Osteocyte (in vitro differentiated cells): Measurements from ENCODE around the gene SELENOS. TPM values are rescaled to one million over a fixed set of nuclear protein-coding genes. Genes with fewer than 3 reads are reported as not detected.

Experiments used
- DNase-seq: peaks from one replicate; pipeline ENCODE4 v3.0.0; 2021; ENCODE audit warnings: mixed read lengths; ENCODE audit not compliant: unreplicated experiment; ENCODE audit errors: extremely low spot score
- H3K27ac Mint-ChIP-seq: one replicate; pipeline ENCODE4 v1.8.0; 2021; ENCODE audit warnings: mild to moderate bottlenecking, mixed read lengths; ENCODE audit not compliant: unreplicated experiment
- H3K27me3 Mint-ChIP-seq: one replicate; pipeline ENCODE4 v1.8.0; 2021; ENCODE audit warnings: mixed read lengths; ENCODE audit not compliant: unreplicated experiment
- H3K36me3 Mint-ChIP-seq: one replicate; pipeline ENCODE4 v1.8.0; 2021; ENCODE audit warnings: mixed read lengths; ENCODE audit not compliant: unreplicated experiment
- H3K4me1 Mint-ChIP-seq: one replicate; pipeline ENCODE4 v1.8.0; 2021; ENCODE audit warnings: mixed read lengths; ENCODE audit not compliant: unreplicated experiment
- H3K4me3 Mint-ChIP-seq: one replicate; pipeline ENCODE4 v1.8.0; 2021; ENCODE audit warnings: mild to moderate bottlenecking, moderate library complexity, mixed read lengths; ENCODE audit not compliant: unreplicated experiment
- H3K9me3 Mint-ChIP-seq: one replicate; pipeline ENCODE4 v1.8.0; 2021; ENCODE audit warnings: mixed read lengths; ENCODE audit not compliant: unreplicated experiment
- CTCF ChIP-seq: fragments of 200-600 bp; sonication (generic); IDR thresholded peaks from 2 replicates; pipeline ENCODE4 v1.5.0; 2021; ENCODE audit warnings: antibody characterized with exemption, mild to moderate bottlenecking, moderate library complexity
- total RNA-seq: library from RNA; stranded (reverse); gene quantifications from 2 replicates; pipeline ENCODE4 v1.2.1, GENCODE V29; 2021

Gene SELENOS
- total RNA-seq, 1 donor from 2014 or later: 60.4 TPM

- peaks cover 4% of the 10 kb centered on the region for H3K36me3 Mint-ChIP-seq
- peak; percentile 57 for DNase-seq
- H3K4me1 Mint-ChIP-seq: peaks cover 57% of the 10 kb centered on the region
- no peaks in the 10 kb centered on the region for H3K9me3 Mint-ChIP-seq
- no peak for TF ChIP-seq CTCF
- H3K27me3 Mint-ChIP-seq: no peaks in the 10 kb centered on the region
- H3K27ac Mint-ChIP-seq: peak overlapping the region; percentile 18
- no peak overlapping the region for H3K4me3 Mint-ChIP-seq
Observed at GRCh38 chr15:101242160-101242998, 34.9 kb downstream of the SELENOS start.

GRCh38 chr15:101240358-101240757 is 36.9 kb downstream of the SELENOS start:
- DNase-seq: no peak
- Mint-ChIP-seq H3K4me3 (no peak overlapping the region), H3K27ac (no peak overlapping the region), H3K9me3 (no peaks in the 10 kb centered on the region), H3K27me3 (no peaks in the 10 kb centered on the region), H3K4me1 (peaks cover 45% of the 10 kb centered on the region), H3K36me3 (no peaks in the 10 kb centered on the region)
- TF ChIP-seq CTCF: no peak

- peaks cover 5% of the 10 kb centered on the region for H3K36me3 Mint-ChIP-seq
- TF ChIP-seq CTCF: no peak
- H3K27me3 Mint-ChIP-seq: no peaks in the 10 kb centered on the region
- no peak overlapping the region for H3K27ac Mint-ChIP-seq
- peaks cover 39% of the 10 kb centered on the region for H3K4me1 Mint-ChIP-seq
- no peak for DNase-seq
- no peaks in the 10 kb centered on the region for H3K9me3 Mint-ChIP-seq
- no peak overlapping the region for H3K4me3 Mint-ChIP-seq
Observed at GRCh38 chr15:101239724-101240136, 37.6 kb downstream of the SELENOS start.

- no peak for DNase-seq
- H3K27me3 Mint-ChIP-seq: no peaks in the 10 kb centered on the region
- peaks cover 20% of the 10 kb centered on the region for H3K4me1 Mint-ChIP-seq
- no peaks in the 10 kb centered on the region for H3K9me3 Mint-ChIP-seq
- H3K4me3 Mint-ChIP-seq: no peak overlapping the region
- peaks cover 16% of the 10 kb centered on the region for H3K36me3 Mint-ChIP-seq
- TF ChIP-seq CTCF: no peak
- no peak overlapping the region for H3K27ac Mint-ChIP-seq
Observed at GRCh38 chr15:101237251-101237650, 40.0 kb downstream of the SELENOS start.

GRCh38 chr15:101233651-101234280 is 43.5 kb downstream of the SELENOS start:
- Mint-ChIP-seq H3K36me3 (peaks cover 32% of the 10 kb centered on the region), H3K4me3 (no peak overlapping the region), H3K27ac (peak overlapping the region; percentile 0), H3K27me3 (no peaks in the 10 kb centered on the region), H3K4me1 (peaks cover 6% of the 10 kb centered on the region), H3K9me3 (peaks cover 7% of the 10 kb centered on the region)
- no peak for DNase-seq
- no peak for TF ChIP-seq CTCF
